Thyroid gland (tissue), 4 donors: ENCODE results near the gene CDKL5.
"Not testable (repeated sequence)": the region's sequence is repeated elsewhere in the genome, so short reads cannot be mapped to it uniquely, and the experiment has no call there.

ENCODE experiments used
- CTCF ChIP-seq, 6 experiments: fragments of 200-600 bp in 3 of 6; fragments of 450-650 bp in 3 of 6; sonication (generic) in 3 of 6; IDR thresholded peaks; one replicate each; pipeline ENCODE4 v1.5.1; 2016 to 2019; ENCODE audit warnings: antibody characterized with exemption in 6 of 6, mild to moderate bottlenecking in 2 of 6, inconsistent platforms in 1 of 6, moderate library complexity in 1 of 6
- POLR2A ChIP-seq, 2 donors: fragments of 450-650 bp; IDR thresholded peaks; one replicate each; pipeline ENCODE4 v1.6.1; 2017; ENCODE audit warnings: antibody characterized with exemption in 2 of 2, mild to moderate bottlenecking in 2 of 2, moderate library complexity in 1 of 2

GRCh38 chrX:18589292-18589691, 163.9 kb downstream of the CDKL5 start:
- TF ChIP-seq CTCF, POLR2A (IDR thresholded peaks at IDR 0.05): not testable (repeated sequence)
